HepG2 (cell line): ENCODE measurements around the gene TUBB. TPM values are rescaled to one million over a fixed set of nuclear protein-coding genes. Genes with fewer than 3 reads are reported as not detected.

ENCODE experiments used
- CHCHD3 ChIP-seq: sonication (generic); formaldehyde crosslinking; IDR thresholded peaks from 2 replicates; pipeline ENCODE4 v1.8.0; 2022; ENCODE audit warnings: mild to moderate bottlenecking, missing genetic modification reagents, moderate library complexity
- DR1 ChIP-seq: sonication (generic); formaldehyde crosslinking; IDR thresholded peaks from 2 replicates; pipeline ENCODE4 v1.8.0; 2021; ENCODE audit warnings: mild to moderate bottlenecking, missing genetic modification reagents, inconsistent platforms
- FOSL2 ChIP-seq: sonication (generic); formaldehyde crosslinking; IDR thresholded peaks from 2 replicates; pipeline ENCODE4 v1.4.0; 2020; ENCODE audit warnings: missing genetic modification reagents
- GTF2F1 ChIP-seq: fragments of 150-350 bp; IDR thresholded peaks from 2 replicates; pipeline ENCODE4 v1.6.1; 2014; ENCODE audit warnings: low read length
- GZF1 ChIP-seq: sonication (generic); formaldehyde crosslinking; IDR thresholded peaks from 2 replicates; pipeline ENCODE4 v1.5.1; 2020; ENCODE audit warnings: mild to moderate bottlenecking, missing genetic modification reagents
- ISL2 ChIP-seq: sonication (generic); formaldehyde crosslinking; IDR thresholded peaks from 2 replicates; pipeline ENCODE4 v1.5.0; 2020; ENCODE audit warnings: missing genetic modification reagents
- MED8 ChIP-seq: sonication (generic); formaldehyde crosslinking; IDR thresholded peaks from 2 replicates; pipeline ENCODE4 v1.8.1; 2023; ENCODE audit warnings: mild to moderate bottlenecking, missing genetic modification reagents; ENCODE audit not compliant: insufficient replicate concordance
- SOX13 ChIP-seq, 3 experiments: fragments of 450-650 bp in 1 of 3; sonication (generic) in 1 of 3; formaldehyde crosslinking in 1 of 3; IDR thresholded peaks in 2 of 3; conservative IDR thresholded peaks in 1 of 3; 2 replicates each; pipeline versions ENCODE4 v1.5.0 to v1.6.1; 2016 to 2020; ENCODE audit warnings: antibody characterized with exemption in 1 of 3, mild to moderate bottlenecking in 1 of 3, missing compliant biosample characterization in 1 of 3, missing genetic modification reagents in 1 of 3, moderate library complexity in 1 of 3
- SP1 ChIP-seq, 2 experiments: fragments of 450-650 bp in 1 of 2; sonication (generic) in 1 of 2; formaldehyde crosslinking in 1 of 2; IDR thresholded peaks; 2 replicates each; pipeline versions ENCODE4 v1.4.0 to v1.6.1; 2016 to 2020; ENCODE audit warnings: missing genetic modification reagents in 1 of 2
- STAG1 ChIP-seq: sonication (generic); formaldehyde crosslinking; IDR thresholded peaks from 2 replicates; pipeline ENCODE4 v1.4.0; 2020; ENCODE audit warnings: missing genetic modification reagents
- ZBTB8A ChIP-seq: sonication (generic); formaldehyde crosslinking; IDR thresholded peaks from 2 replicates; pipeline ENCODE4 v1.4.0; 2020; ENCODE audit warnings: mild to moderate bottlenecking, low read depth, missing genetic modification reagents, borderline replicate concordance
- ZNF225 ChIP-seq: sonication (generic); formaldehyde crosslinking; IDR thresholded peaks from 2 replicates; pipeline ENCODE4 v1.4.0; 2020; ENCODE audit warnings: mild to moderate bottlenecking, missing genetic modification reagents
- ZNF672 ChIP-seq: sonication (generic); formaldehyde crosslinking; IDR thresholded peaks from 2 replicates; pipeline ENCODE4 v1.8.1; 2022; ENCODE audit warnings: missing genetic modification reagents
- ZNF713 ChIP-seq: sonication (generic); formaldehyde crosslinking; IDR thresholded peaks from 2 replicates; pipeline ENCODE4 v1.4.0; 2020; ENCODE audit warnings: mild to moderate bottlenecking, missing genetic modification reagents
- ZNF746 ChIP-seq: sonication (generic); formaldehyde crosslinking; IDR thresholded peaks from 2 replicates; pipeline ENCODE4 v1.8.0; 2022; ENCODE audit warnings: mild to moderate bottlenecking, missing genetic modification reagents
- ZNF772 ChIP-seq: sonication (generic); formaldehyde crosslinking; IDR thresholded peaks from 2 replicates; pipeline ENCODE4 v1.5.0; 2020; ENCODE audit warnings: mild to moderate bottlenecking, missing genetic modification reagents
- ZNF891 ChIP-seq: sonication (generic); formaldehyde crosslinking; IDR thresholded peaks from 2 replicates; pipeline ENCODE4 v1.5.0; 2020; ENCODE audit warnings: mild to moderate bottlenecking, missing genetic modification reagents
- polyA plus RNA-seq, 8 experiments: library from polyadenylated mRNA; depleted of rRNA in 3 of 8; stranded (reverse) in 7 of 8; unstranded in 1 of 8; fragments of >200 nt; fragmentation: Illumina TruSeq in 4 of 8; extraction: Trizol in 4 of 8; gene quantifications; 2 replicates each; pipeline versions ENCODE4 v1.2.1 to v1.2.3, GENCODE V29; 2011 to 2016; ENCODE audit warnings: low read depth in 4 of 8, missing spikeins in 1 of 8, mixed read lengths in 1 of 8; ENCODE audit not compliant: insufficient read depth in 1 of 8
- total RNA-seq, 5 experiments: library from RNA; depleted of rRNA; stranded (reverse); fragments of >200 nt; fragmentation: Illumina TruSeq; extraction: Trizol; gene quantifications; 2 replicates each; pipeline ENCODE4 v1.2.3, GENCODE V29; 2016; ENCODE audit warnings: low read depth in 1 of 5
- TF ChIP-seq, protein P1 (sequence below): sonication (generic); formaldehyde crosslinking; IDR thresholded peaks from 2 replicates; pipeline ENCODE4 v1.4.0; 2020; ENCODE audit warnings: missing genetic modification reagents; ENCODE audit errors: not compliant biosample characterization
- TF ChIP-seq, protein P2 (sequence below): sonication (generic); formaldehyde crosslinking; IDR thresholded peaks from 2 replicates; pipeline ENCODE4 v1.4.0; 2020; ENCODE audit warnings: missing genetic modification reagents
- TF ChIP-seq, protein P3 (sequence below): sonication (generic); formaldehyde crosslinking; IDR thresholded peaks from 2 replicates; pipeline ENCODE4 v1.8.1; 2023; ENCODE audit warnings: mild to moderate bottlenecking, missing genetic modification reagents

TUBB gene
- total and polyA plus RNA-seq, 2 of the 13 experiments (the other 11 are each of a cell fraction or from before 2014, with no cell fraction given): 911 to 1,163 TPM

DNA sequence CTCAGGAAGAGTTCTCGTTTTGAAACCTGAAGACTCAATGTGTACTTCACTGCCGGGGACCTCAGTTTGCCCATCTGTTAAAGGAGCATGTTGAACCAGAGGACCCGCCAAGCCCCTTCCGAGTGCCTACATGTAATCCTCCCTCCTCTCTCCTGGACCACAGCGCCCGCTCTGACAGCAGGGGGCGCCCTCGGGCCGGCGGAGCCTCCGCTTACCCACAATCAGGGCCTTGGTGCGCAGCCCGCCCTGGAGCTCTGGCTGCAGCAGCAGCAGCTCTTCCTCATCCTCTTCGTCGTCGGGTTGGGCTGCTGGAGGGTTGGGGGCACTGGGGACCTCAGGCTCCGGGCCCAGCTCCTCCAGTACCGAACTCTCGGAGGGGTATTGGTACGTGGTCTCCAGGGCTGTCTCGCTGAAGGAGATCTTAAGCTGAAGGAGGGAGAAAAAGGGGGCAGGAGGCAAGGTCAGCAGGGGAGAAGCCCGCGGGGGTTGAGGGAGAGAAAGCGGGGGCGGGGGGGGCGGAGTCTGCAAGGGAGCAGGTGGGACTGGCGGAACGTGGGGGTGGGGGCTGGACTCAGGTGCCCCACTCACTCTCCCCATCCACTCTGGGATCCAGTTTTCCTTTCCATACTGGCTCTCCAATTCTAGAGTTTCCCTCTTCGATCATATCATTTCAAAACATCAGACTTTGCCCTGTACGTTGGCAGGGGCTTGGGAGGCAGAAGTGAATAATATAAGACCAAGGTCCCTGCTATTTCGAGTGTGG, 41.0 kb upstream of the TUBB start (continued):
- TF ChIP-seq, protein P1, sequence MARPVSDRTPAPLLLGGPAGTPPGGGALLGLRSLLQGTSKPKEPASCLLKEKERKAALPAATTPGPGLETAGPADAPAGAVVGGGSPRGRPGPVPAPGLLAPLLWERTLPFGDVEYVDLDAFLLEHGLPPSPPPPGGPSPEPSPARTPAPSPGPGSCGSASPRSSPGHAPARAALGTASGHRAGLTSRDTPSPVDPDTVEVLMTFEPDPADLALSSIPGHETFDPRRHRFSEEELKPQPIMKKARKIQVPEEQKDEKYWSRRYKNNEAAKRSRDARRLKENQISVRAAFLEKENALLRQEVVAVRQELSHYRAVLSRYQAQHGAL: no peak
- TF ChIP-seq ZBTB8A: no peak
- TF ChIP-seq, protein P2, sequence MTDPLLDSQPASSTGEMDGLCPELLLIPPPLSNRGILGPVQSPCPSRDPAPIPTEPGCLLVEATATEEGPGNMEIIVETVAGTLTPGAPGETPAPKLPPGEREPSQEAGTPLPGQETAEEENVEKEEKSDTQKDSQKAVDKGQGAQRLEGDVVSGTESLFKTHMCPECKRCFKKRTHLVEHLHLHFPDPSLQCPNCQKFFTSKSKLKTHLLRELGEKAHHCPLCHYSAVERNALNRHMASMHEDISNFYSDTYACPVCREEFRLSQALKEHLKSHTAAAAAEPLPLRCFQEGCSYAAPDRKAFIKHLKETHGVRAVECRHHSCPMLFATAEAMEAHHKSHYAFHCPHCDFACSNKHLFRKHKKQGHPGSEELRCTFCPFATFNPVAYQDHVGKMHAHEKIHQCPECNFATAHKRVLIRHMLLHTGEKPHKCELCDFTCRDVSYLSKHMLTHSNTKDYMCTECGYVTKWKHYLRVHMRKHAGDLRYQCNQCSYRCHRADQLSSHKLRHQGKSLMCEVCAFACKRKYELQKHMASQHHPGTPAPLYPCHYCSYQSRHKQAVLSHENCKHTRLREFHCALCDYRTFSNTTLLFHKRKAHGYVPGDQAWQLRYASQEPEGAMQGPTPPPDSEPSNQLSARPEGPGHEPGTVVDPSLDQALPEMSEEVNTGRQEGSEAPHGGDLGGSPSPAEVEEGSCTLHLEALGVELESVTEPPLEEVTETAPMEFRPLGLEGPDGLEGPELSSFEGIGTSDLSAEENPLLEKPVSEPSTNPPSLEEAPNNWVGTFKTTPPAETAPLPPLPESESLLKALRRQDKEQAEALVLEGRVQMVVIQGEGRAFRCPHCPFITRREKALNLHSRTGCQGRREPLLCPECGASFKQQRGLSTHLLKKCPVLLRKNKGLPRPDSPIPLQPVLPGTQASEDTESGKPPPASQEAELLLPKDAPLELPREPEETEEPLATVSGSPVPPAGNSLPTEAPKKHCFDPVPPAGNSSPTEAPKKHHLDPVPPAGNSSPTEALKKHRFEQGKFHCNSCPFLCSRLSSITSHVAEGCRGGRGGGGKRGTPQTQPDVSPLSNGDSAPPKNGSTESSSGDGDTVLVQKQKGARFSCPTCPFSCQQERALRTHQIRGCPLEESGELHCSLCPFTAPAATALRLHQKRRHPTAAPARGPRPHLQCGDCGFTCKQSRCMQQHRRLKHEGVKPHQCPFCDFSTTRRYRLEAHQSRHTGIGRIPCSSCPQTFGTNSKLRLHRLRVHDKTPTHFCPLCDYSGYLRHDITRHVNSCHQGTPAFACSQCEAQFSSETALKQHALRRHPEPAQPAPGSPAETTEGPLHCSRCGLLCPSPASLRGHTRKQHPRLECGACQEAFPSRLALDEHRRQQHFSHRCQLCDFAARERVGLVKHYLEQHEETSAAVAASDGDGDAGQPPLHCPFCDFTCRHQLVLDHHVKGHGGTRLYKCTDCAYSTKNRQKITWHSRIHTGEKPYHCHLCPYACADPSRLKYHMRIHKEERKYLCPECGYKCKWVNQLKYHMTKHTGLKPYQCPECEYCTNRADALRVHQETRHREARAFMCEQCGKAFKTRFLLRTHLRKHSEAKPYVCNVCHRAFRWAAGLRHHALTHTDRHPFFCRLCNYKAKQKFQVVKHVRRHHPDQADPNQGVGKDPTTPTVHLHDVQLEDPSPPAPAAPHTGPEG (CRISPR knock-in tag): no peak
- TF ChIP-seq ZNF891 (CRISPR knock-in tag): peak; percentile 89; the same call in 1 of the 2 replicates
- TF ChIP-seq MED8 (CRISPR knock-in tag): peak; percentile 35
- TF ChIP-seq STAG1: peak; percentile 99
- TF ChIP-seq FOSL2 (CRISPR knock-in tag): peak; percentile 70
- TF ChIP-seq ZNF713 (CRISPR knock-in tag): no peak
- no peak for TF ChIP-seq CHCHD3 (CRISPR knock-in tag)
- TF ChIP-seq ZNF746 (CRISPR knock-in tag): 0 out of 2 replicates have a peak, but pooled peaks have one; percentile 36
- 0 out of 2 replicates have a peak, but pooled peaks have one; percentile 58 for TF ChIP-seq ZNF772 (CRISPR knock-in tag)
- TF ChIP-seq SP1 (IDR thresholded peaks at IDR 0.05): no peak
- peak; percentile 28; the same call in 1 of the 2 replicates for TF ChIP-seq SP1 (CRISPR knock-in tag; IDR thresholded peaks at IDR 0.05)
- no peak for TF ChIP-seq DR1 (CRISPR knock-in tag)
- TF ChIP-seq ISL2: peak; percentile 69
- TF ChIP-seq, protein P3, sequence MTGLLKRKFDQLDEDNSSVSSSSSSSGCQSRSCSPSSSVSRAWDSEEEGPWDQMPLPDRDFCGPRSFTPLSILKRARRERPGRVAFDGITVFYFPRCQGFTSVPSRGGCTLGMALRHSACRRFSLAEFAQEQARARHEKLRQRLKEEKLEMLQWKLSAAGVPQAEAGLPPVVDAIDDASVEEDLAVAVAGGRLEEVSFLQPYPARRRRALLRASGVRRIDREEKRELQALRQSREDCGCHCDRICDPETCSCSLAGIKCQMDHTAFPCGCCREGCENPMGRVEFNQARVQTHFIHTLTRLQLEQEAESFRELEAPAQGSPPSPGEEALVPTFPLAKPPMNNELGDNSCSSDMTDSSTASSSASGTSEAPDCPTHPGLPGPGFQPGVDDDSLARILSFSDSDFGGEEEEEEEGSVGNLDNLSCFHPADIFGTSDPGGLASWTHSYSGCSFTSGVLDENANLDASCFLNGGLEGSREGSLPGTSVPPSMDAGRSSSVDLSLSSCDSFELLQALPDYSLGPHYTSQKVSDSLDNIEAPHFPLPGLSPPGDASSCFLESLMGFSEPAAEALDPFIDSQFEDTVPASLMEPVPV: peak; percentile 77
- no peak for TF ChIP-seq GTF2F1
- TF ChIP-seq GZF1 (CRISPR knock-in tag): peak; percentile 81; the same call in 1 of the 2 replicates
- TF ChIP-seq SOX13 (IDR thresholded peaks at IDR 0.05): no peak
- TF ChIP-seq SOX13 (CRISPR knock-in tag; conservative IDR thresholded peaks at IDR 0.05 in 1 of 2, IDR thresholded peaks at IDR 0.05 in 1 of 2): peak in 1 of 2 experiments; percentile 69; a peak in 1 of 4 replicates
- no peak for TF ChIP-seq ZNF672 (CRISPR knock-in tag)
- TF ChIP-seq ZNF225 (CRISPR knock-in tag): no peak
